Endothelial cell (in vitro differentiated cells): ENCODE measurements around the gene LYRM2. TPM values are rescaled to one million over a fixed set of nuclear protein-coding genes. Genes with fewer than 3 reads are reported as not detected.
A peak's percentile ranks its signal among the peaks of the same experiment; 100 is the strongest.

Source experiments
- DNase-seq: peaks from one replicate; pipeline ENCODE4 v3.0.0; 2021; ENCODE audit warnings: low spot score
- H3K27ac Mint-ChIP-seq: one replicate; pipeline ENCODE4 v1.8.0; 2021; ENCODE audit warnings: mixed read lengths, inconsistent platforms; ENCODE audit not compliant: unreplicated experiment
- H3K27me3 Mint-ChIP-seq: one replicate; pipeline ENCODE4 v1.8.0; 2021; ENCODE audit warnings: mild to moderate bottlenecking, moderate library complexity, mixed read lengths, inconsistent platforms; ENCODE audit not compliant: unreplicated experiment
- H3K36me3 Mint-ChIP-seq: one replicate; pipeline ENCODE4 v1.8.0; 2021; ENCODE audit warnings: mild to moderate bottlenecking, low read depth, mixed read lengths, inconsistent platforms; ENCODE audit not compliant: unreplicated experiment
- H3K4me1 Mint-ChIP-seq: one replicate; pipeline ENCODE4 v1.8.0; 2021; ENCODE audit warnings: mild to moderate bottlenecking, mixed read lengths, inconsistent platforms; ENCODE audit not compliant: unreplicated experiment
- H3K4me3 Mint-ChIP-seq: one replicate; pipeline ENCODE4 v1.8.0; 2021; ENCODE audit warnings: mild to moderate bottlenecking, mixed read lengths, inconsistent platforms; ENCODE audit not compliant: unreplicated experiment
- H3K9me3 Mint-ChIP-seq: one replicate; pipeline ENCODE4 v1.8.0; 2021; ENCODE audit warnings: mixed read lengths, inconsistent platforms; ENCODE audit not compliant: unreplicated experiment
- CTCF ChIP-seq: fragments of 200-600 bp; sonication (generic); IDR thresholded peaks from one replicate; pipeline ENCODE4 v1.5.0; 2021; ENCODE audit warnings: antibody characterized with exemption; ENCODE audit not compliant: unreplicated experiment
- long read RNA-seq: library from polyadenylated mRNA; unstranded; transcript quantifications from one replicate; pipeline ENCODE4 v2.0.0, GENCODE V29; 2020; ENCODE audit not compliant: unreplicated experiment
- total RNA-seq: library from RNA; stranded (reverse); fragmentation: NEBNext Ultra II Directional; extraction: Animal tissue kit (Norgen Biotek cat#: 25700); gene quantifications from one replicate; pipeline ENCODE4 v1.2.1, GENCODE V29; 2021; ENCODE audit not compliant: unreplicated experiment

LYRM2 gene
- total RNA-seq: 16.0 TPM
- long read RNA-seq, full-length matches to known transcripts: 6 of 8 reads
- long read RNA-seq, partial matches to known transcripts: 0 of 8 reads
- long read RNA-seq, other reads (novel, unspliced or antisense): 2 of 8 reads

GRCh38 chr6:89638320-89639195 lies at the start of gene LYRM2:
LYRM2 (minus strand) TSS chr6:89638747; CDS start chr6:89638716, 31 bp downstream.
- H3K36me3 Mint-ChIP-seq: peaks cover 20% of the 10 kb centered on the region
- H3K9me3 Mint-ChIP-seq: no peaks in the 10 kb centered on the region
- H3K4me3 Mint-ChIP-seq: peak within 1 kb of the TSS; percentile 92

GRCh38 chr6:89688328-89688727 lies 49.8 kb upstream of the LYRM2 start:
- H3K36me3 Mint-ChIP-seq: peaks cover 33% of the 10 kb centered on the region
- H3K4me3 Mint-ChIP-seq: no peak overlapping the region
- no peak overlapping the region for H3K27ac Mint-ChIP-seq
- no peak for TF ChIP-seq CTCF
- H3K27me3 Mint-ChIP-seq: peaks cover 4% of the 10 kb centered on the region
- H3K9me3 Mint-ChIP-seq: no peaks in the 10 kb centered on the region
- peaks cover 42% of the 10 kb centered on the region for H3K4me1 Mint-ChIP-seq
- DNase-seq: no peak

More at GRCh38 chr6:89638320-89639195, at the start of gene LYRM2:
- Mint-ChIP-seq H3K27me3 (peaks cover 3% of the 10 kb centered on the region), H3K4me1 (peaks cover 9% of the 10 kb centered on the region), H3K27ac (peak within 1 kb of the TSS; percentile 96)
- peak; percentile 92 for DNase-seq
- no peak for TF ChIP-seq CTCF

- Mint-ChIP-seq H3K27ac (no peak overlapping the region), H3K4me3 (peak overlapping the region; percentile 18), H3K4me1 (peaks cover 30% of the 10 kb centered on the region), H3K36me3 (peaks cover 40% of the 10 kb centered on the region), H3K27me3 (peaks cover 3% of the 10 kb centered on the region), H3K9me3 (no peaks in the 10 kb centered on the region)
- DNase-seq: no peak
- TF ChIP-seq CTCF: no peak
These were observed 46.8 kb upstream of the LYRM2 start for GRCh38 chr6:89685311-89685710.

GRCh38 chr6:89682991-89683390 lies 44.4 kb upstream of the LYRM2 start:
- Mint-ChIP-seq H3K27ac (no peak overlapping the region), H3K4me1 (peaks cover 11% of the 10 kb centered on the region), H3K36me3 (peaks cover 55% of the 10 kb centered on the region), H3K4me3 (no peak overlapping the region), H3K9me3 (no peaks in the 10 kb centered on the region), H3K27me3 (peaks cover 3% of the 10 kb centered on the region)
- no peak for DNase-seq
- TF ChIP-seq CTCF: no peak
